Transverse colon (tissue), 4 donors: ENCODE measurements around the gene CDKN1A. TPM values are rescaled to one million over a fixed set of nuclear protein-coding genes. Genes with fewer than 3 reads are reported as not detected.
A peak's percentile ranks its signal among the peaks of the same experiment; 100 is the strongest.

Source experiments
- DNase-seq: peaks from one replicate; pipeline ENCODE4 v3.0.0-alpha.2; 2019
- H3K27ac ChIP-seq, 4 donors: fragments of 200-600 bp; sonication (generic); 2 replicates each; pipeline ENCODE4 v1.5.1; 2016 to 2018; ENCODE audit warnings: inconsistent platforms in 4 of 4
- H3K27me3 ChIP-seq: fragments of 200-600 bp; sonication (generic); 2 replicates; pipeline ENCODE4 v1.5.1; 2017; ENCODE audit warnings: inconsistent platforms
- H3K36me3 ChIP-seq, 4 donors: fragments of 200-600 bp; sonication (generic); 2 replicates each; pipeline ENCODE4 v1.5.1; 2017 to 2019; ENCODE audit warnings: inconsistent platforms in 4 of 4
- H3K4me1 ChIP-seq, 4 donors: fragments of 200-600 bp; sonication (generic); 2 replicates each; pipeline ENCODE4 v1.5.1; 2017 to 2020; ENCODE audit warnings: inconsistent platforms in 4 of 4
- H3K4me3 ChIP-seq, 4 donors: fragments of 200-600 bp; sonication (generic); 1 replicate in 1 of 4; 2 replicates in 3 of 4; pipeline versions ENCODE4 v1.5.1 to v1.6.1; 2017 to 2019; ENCODE audit warnings: inconsistent platforms in 4 of 4
- H3K9me3 ChIP-seq, 2 donors: fragments of 200-600 bp; sonication (generic); 2 replicates each; pipeline ENCODE4 v1.5.1; 2017 to 2019; ENCODE audit warnings: inconsistent platforms in 2 of 2
- EP300 ChIP-seq: sonication (generic); formaldehyde crosslinking; IDR thresholded peaks from one replicate; pipeline ENCODE4 v1.6.1; 2017; ENCODE audit warnings: antibody characterized with exemption, low read depth
- POLR2A ChIP-seq: fragments of 450-650 bp; IDR thresholded peaks from one replicate; pipeline ENCODE4 v1.6.1; 2016; ENCODE audit warnings: antibody characterized with exemption, mild to moderate bottlenecking, moderate library complexity
- POLR2AphosphoS5 ChIP-seq, 3 donors: sonication (generic); formaldehyde crosslinking; IDR thresholded peaks; one replicate each; pipeline ENCODE4 v1.6.1; 2016; ENCODE audit warnings: antibody characterized with exemption in 3 of 3
- WGBS, 2 donors: methylation state at CpG; one replicate each; pipeline ENCODE4 v1.1.5; 2018; ENCODE audit warnings: low coverage in 1 of 2; 5-methylcytosine and 5-hydroxymethylcytosine counted together
- in situ Hi-C, 4 donors: fragments of 200-750 bp; cut with MboI; loops; one replicate each; pipeline versions ENCODE4 v1.15.0 to v1.15.1; 2017; ENCODE audit warnings: low sequenced_read_pairs in 3 of 4, low pct_ligation_motif_present in 1 of 4, low pct_unique_long_range_greater_than_20kb in 1 of 4
- intact Hi-C: fragments of 100-400 bp; cut with DNase I; formaldehyde crosslinking; loops from one replicate; pipeline ENCODE4 v1.15.1; 2023; ENCODE audit warnings: low total_unique reads
- total RNA-seq, 4 donors: library from RNA; depleted of rRNA; stranded (reverse); fragments of >200 nt; gene quantifications; one replicate each; pipeline ENCODE4 v1.1.0, GENCODE V29; 2016
- TF ChIP-seq, protein P1 (sequence below), 5 experiments: fragments of 200-600 bp in 3 of 5; fragments of 450-650 bp in 2 of 5; sonication (generic) in 3 of 5; IDR thresholded peaks; 1 replicate in 2 of 5; 2 replicates in 3 of 5; pipeline ENCODE4 v1.5.1; 2016 to 2017; ENCODE audit warnings: antibody characterized with exemption in 5 of 5, inconsistent platforms in 3 of 5, mild to moderate bottlenecking in 2 of 5, moderate library complexity in 1 of 5

The CDKN1A gene
- total RNA-seq, 4 donors from 2014 or later, result 34.6 to 613 (median 264) TPM

DNA sequence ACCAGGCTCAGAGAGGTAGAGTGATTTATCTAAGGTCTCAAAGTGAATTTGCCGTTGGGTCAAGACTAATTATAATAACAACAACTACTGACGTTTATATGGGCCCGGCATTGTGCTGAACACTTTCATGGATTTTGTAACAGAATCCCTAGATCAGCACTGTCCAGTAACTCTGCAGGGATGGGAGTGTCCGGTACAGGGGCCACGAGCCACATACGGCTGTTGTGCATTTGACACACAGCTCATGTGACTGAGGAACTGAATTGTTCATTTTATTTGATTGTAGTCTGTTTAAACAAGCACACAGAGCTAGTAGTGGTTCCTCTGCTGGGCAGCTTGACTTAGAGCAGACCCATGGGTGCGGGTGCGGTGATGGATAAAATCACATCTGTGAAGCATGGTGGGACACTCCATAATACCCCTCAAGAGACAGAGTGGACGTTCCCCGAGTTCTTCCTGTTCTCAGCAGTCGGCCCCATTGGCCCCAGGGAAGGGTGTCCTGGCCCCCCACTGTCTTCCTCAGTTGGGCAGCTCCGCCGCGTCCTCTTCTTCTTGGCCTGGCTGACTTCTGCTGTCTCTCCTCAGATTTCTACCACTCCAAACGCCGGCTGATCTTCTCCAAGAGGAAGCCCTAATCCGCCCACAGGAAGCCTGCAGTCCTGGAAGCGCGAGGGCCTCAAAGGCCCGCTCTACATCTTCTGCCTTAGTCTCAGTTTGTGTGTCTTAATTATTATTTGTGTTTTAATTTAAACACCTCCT is 6.8 kb downstream of the CDKN1A start:
- Histone ChIP-seq H3K4me1 (peaks cover 12 to 36% (median 21%) of the 10 kb centered on the region in 4 donors), H3K4me3 (no peak overlapping the region), H3K9me3 (no peaks in the 10 kb centered on the region), H3K27me3 (no peaks in the 10 kb centered on the region), H3K36me3 (peaks cover 0 to 33% (median 17%) of the 10 kb centered on the region in 4 donors), H3K27ac (no peak overlapping the region)
- no peak for TF ChIP-seq POLR2A
- no peak for TF ChIP-seq EP300
- TF ChIP-seq POLR2AphosphoS5 (IDR thresholded peaks at IDR 0.05), result peak in 1 of 3 donors; percentile 11
- intact Hi-C loops (loop anchor here (10.0 kb wide), 1 partner anchor 69 kb away; no protein-coding TSS in a partner anchor), in situ Hi-C loops (no loop called here)
- DNase-seq, result no peak
- whole genome bisulfite sequencing, 2 donors, result 83 to 89% methylated on average over 8 to 20 of the region's 20 CpGs

DNA sequence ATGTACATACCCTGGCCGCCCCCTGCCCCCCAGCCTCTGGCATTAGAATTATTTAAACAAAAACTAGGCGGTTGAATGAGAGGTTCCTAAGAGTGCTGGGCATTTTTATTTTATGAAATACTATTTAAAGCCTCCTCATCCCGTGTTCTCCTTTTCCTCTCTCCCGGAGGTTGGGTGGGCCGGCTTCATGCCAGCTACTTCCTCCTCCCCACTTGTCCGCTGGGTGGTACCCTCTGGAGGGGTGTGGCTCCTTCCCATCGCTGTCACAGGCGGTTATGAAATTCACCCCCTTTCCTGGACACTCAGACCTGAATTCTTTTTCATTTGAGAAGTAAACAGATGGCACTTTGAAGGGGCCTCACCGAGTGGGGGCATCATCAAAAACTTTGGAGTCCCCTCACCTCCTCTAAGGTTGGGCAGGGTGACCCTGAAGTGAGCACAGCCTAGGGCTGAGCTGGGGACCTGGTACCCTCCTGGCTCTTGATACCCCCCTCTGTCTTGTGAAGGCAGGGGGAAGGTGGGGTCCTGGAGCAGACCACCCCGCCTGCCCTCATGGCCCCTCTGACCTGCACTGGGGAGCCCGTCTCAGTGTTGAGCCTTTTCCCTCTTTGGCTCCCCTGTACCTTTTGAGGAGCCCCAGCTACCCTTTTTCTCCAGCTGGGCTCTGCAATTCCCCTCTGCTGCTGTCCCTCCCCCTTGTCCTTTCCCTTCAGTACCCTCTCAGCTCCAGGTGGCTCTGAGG is 7.6 kb downstream of the CDKN1A start:
- DNase-seq, result no peak
- WGBS, 2 donors, result 70 to 77% methylated on average over 4 to 11 of the region's 11 CpGs
- in situ Hi-C loops (no loop called here), intact Hi-C loops (loop anchor here (10.0 kb wide), 1 partner anchor 69 kb away; no protein-coding TSS in a partner anchor)
- Histone ChIP-seq H3K27me3 (no peaks in the 10 kb centered on the region), H3K9me3 (no peaks in the 10 kb centered on the region), H3K27ac (no peak overlapping the region), H3K36me3 (peaks cover 0 to 33% (median 17%) of the 10 kb centered on the region in 4 donors), H3K4me3 (no peak overlapping the region), H3K4me1 (peaks cover 12 to 29% (median 18%) of the 10 kb centered on the region in 4 donors)
- no peak for TF ChIP-seq EP300
- TF ChIP-seq POLR2A, result peak; percentile 3

DNA sequence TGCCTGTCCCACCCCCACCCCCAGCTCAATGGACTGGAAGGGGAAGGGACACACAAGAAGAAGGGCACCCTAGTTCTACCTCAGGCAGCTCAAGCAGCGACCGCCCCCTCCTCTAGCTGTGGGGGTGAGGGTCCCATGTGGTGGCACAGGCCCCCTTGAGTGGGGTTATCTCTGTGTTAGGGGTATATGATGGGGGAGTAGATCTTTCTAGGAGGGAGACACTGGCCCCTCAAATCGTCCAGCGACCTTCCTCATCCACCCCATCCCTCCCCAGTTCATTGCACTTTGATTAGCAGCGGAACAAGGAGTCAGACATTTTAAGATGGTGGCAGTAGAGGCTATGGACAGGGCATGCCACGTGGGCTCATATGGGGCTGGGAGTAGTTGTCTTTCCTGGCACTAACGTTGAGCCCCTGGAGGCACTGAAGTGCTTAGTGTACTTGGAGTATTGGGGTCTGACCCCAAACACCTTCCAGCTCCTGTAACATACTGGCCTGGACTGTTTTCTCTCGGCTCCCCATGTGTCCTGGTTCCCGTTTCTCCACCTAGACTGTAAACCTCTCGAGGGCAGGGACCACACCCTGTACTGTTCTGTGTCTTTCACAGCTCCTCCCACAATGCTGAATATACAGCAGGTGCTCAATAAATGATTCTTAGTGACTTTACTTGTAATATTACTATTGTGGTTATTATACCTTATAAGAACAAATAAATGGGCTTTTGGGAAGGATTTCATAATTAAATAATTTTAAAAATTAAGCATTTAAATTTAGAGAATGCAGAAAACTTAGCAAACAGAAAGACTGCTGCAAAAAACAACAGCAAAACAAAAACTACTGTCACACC is 8.4 kb downstream of the CDKN1A start:
- DNase-seq, result no peak
- WGBS, 2 donors, result 70 to 89% methylated on average over 2 to 10 of the region's 10 CpGs
- H3K27me3 ChIP-seq, result no peaks in the 10 kb centered on the region
- no peak overlapping the region for H3K27ac ChIP-seq
- intact Hi-C loops, result loop anchor here (10.0 kb wide), 1 partner anchor 68 kb away; no protein-coding TSS in a partner anchor
- in situ Hi-C loops, result no loop called here
- peaks cover 0 to 33% (median 17%) of the 10 kb centered on the region in 4 donors for H3K36me3 ChIP-seq
- no peaks in the 10 kb centered on the region for H3K9me3 ChIP-seq
- no peak overlapping the region for H3K4me3 ChIP-seq
- H3K4me1 ChIP-seq, result peaks cover 9 to 25% (median 15%) of the 10 kb centered on the region in 4 donors
- TF ChIP-seq POLR2AphosphoS5 (IDR thresholded peaks at IDR 0.05), result peak in 1 of 3 donors; percentile 4
- TF ChIP-seq, protein P1, sequence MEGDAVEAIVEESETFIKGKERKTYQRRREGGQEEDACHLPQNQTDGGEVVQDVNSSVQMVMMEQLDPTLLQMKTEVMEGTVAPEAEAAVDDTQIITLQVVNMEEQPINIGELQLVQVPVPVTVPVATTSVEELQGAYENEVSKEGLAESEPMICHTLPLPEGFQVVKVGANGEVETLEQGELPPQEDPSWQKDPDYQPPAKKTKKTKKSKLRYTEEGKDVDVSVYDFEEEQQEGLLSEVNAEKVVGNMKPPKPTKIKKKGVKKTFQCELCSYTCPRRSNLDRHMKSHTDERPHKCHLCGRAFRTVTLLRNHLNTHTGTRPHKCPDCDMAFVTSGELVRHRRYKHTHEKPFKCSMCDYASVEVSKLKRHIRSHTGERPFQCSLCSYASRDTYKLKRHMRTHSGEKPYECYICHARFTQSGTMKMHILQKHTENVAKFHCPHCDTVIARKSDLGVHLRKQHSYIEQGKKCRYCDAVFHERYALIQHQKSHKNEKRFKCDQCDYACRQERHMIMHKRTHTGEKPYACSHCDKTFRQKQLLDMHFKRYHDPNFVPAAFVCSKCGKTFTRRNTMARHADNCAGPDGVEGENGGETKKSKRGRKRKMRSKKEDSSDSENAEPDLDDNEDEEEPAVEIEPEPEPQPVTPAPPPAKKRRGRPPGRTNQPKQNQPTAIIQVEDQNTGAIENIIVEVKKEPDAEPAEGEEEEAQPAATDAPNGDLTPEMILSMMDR (IDR thresholded peaks at IDR 0.05), result no peak

DNA sequence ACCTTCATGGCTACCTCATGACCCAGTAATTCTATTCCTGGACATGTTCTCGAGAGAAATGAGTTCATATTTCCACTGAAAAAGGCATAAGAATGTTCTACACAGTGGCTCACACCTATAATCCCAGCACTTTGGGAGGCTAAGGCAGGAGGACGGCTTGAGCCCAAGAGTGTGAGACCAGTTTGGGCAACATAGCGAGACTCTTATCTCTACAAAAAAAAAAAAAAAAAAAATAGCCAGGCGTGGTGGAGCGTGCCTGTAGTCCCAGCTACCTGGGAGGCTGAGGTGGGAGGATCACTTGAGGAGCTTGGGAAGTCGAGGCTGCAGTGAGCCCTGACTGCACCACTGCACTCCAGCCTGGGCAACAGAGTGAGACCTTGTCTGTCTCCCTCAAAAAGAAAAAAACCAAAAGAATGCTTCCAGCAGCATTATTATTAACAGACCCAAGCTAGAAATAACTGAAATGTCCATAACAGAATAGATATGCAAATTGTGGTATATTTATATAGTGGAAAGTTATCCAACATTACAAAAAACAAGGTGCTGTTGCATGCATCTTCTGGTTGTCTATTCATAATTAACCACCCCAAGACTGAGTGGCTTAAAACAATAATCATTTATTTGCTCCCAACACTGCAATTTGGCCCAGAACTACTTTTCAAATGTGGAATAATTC is 9.7 kb downstream of the CDKN1A start:
- no peak for DNase-seq
- H3K27me3 ChIP-seq, result no peaks in the 10 kb centered on the region
- TF ChIP-seq, protein P1 (IDR thresholded peaks at IDR 0.05), result no peak
- TF ChIP-seq POLR2AphosphoS5 (IDR thresholded peaks at IDR 0.05) (no peak), EP300 (no peak), POLR2A (no peak)
- 83 to 90% methylated on average over 5 to 6 of the region's 6 CpGs for WGBS, 2 donors
- intact Hi-C loops (loop anchor here (10.0 kb wide), 1 partner anchor 67 kb away; no protein-coding TSS in a partner anchor), in situ Hi-C loops (no loop called here)
- no peaks in the 10 kb centered on the region for H3K9me3 ChIP-seq
- no peak overlapping the region for H3K27ac ChIP-seq
- no peak overlapping the region for H3K4me3 ChIP-seq
- H3K36me3 ChIP-seq, result peaks cover 0 to 33% (median 17%) of the 10 kb centered on the region in 4 donors
- peaks cover 0 to 24% (median 9%) of the 10 kb centered on the region in 4 donors for H3K4me1 ChIP-seq
